H1 (cell line): ENCODE data around the gene MAP4K1. TPM values are rescaled to one million over a fixed set of nuclear protein-coding genes. Genes with fewer than 3 reads are reported as not detected.

Experiments used
- CREB1 ChIP-seq: IDR thresholded peaks from 2 replicates; pipeline ENCODE4 v1.6.1; 2012; ENCODE audit warnings: inconsistent platforms
- JUND ChIP-seq: IDR thresholded peaks from 2 replicates; pipeline ENCODE4 v1.6.1; 2011; ENCODE audit warnings: mild to moderate bottlenecking, improper control_type of control experiment, low read length
- KDM1A ChIP-seq: fragments of 200-600, 300-600 bp; sonication (generic); IDR thresholded peaks from 2 replicates; pipeline ENCODE4 v1.7.1; 2016; ENCODE audit warnings: mild to moderate bottlenecking, low read length, borderline replicate concordance
- NRF1 ChIP-seq: IDR thresholded peaks from 2 replicates; pipeline ENCODE4 v1.6.1; 2011; ENCODE audit warnings: mild to moderate bottlenecking, low read depth, low read length, improper control_type of control experiment
- POLR2A ChIP-seq, 2 experiments: IDR thresholded peaks; 1 replicate in 1 of 2; 2 replicates in 1 of 2; pipeline ENCODE4 v1.6.1; 2011; ENCODE audit warnings: low read depth in 2 of 2, low read length in 2 of 2, mild to moderate bottlenecking in 2 of 2; ENCODE audit errors: control extremely low read depth in 1 of 2
- SAP30 ChIP-seq: fragments of 300-600 bp; sonication (generic); IDR thresholded peaks from 2 replicates; pipeline ENCODE4 v1.7.1; 2012; ENCODE audit warnings: low read length, moderate library complexity, mild to moderate bottlenecking, inconsistent platforms; ENCODE audit not compliant: insufficient read depth, insufficient replicate concordance
- SIRT6 ChIP-seq: IDR thresholded peaks from one replicate; pipeline ENCODE4 v1.7.1; 2012; ENCODE audit warnings: low read length, inconsistent platforms
- TCF12 ChIP-seq: IDR thresholded peaks from 2 replicates; pipeline ENCODE4 v1.6.1; 2011; ENCODE audit warnings: low read depth, mild to moderate bottlenecking, low read length
- polyA plus RNA-seq, 7 experiments: library from polyadenylated mRNA; depleted of rRNA in 3 of 7; stranded (reverse) in 5 of 7; unstranded in 2 of 7; fragments of >200 nt in 5 of 7; fragments of 200-250 nt in 2 of 7; gene quantifications; 1 replicate in 5 of 7; 2 replicates in 1 of 7; 4 replicates in 1 of 7; pipeline versions ENCODE4 v1.2.1 to v1.2.3, GENCODE V29; 2011 to 2013; ENCODE audit warnings: missing spikeins in 2 of 7, mixed read lengths in 2 of 7
- total RNA-seq: library from RNA; stranded (reverse); fragmentation: NEBNext Ultra II Directional; extraction: Animal tissue kit (Norgen Biotek cat#: 25700); gene quantifications from 2 replicates; pipeline ENCODE4 v1.2.1, GENCODE V29; 2021
- TF ChIP-seq, protein P1 (sequence below): fragments of 300-600 bp; sonication (generic); IDR thresholded peaks from 2 replicates; pipeline ENCODE4 v1.7.1; 2012; ENCODE audit warnings: low read length, moderate library complexity, mild to moderate bottlenecking, inconsistent platforms; ENCODE audit not compliant: insufficient replicate concordance
- TF ChIP-seq, protein P2 (sequence below), 3 experiments: IDR thresholded peaks; 1 replicate in 2 of 3; 2 replicates in 1 of 3; pipeline versions ENCODE4 v1.5.1 to v1.6.1; 2011; ENCODE audit warnings: low read length in 3 of 3, mild to moderate bottlenecking in 3 of 3, inconsistent platforms in 2 of 3, low read depth in 1 of 3, moderate library complexity in 1 of 3; ENCODE audit not compliant: insufficient read depth in 1 of 3; ENCODE audit errors: control extremely low read depth in 1 of 3

MAP4K1 gene
- total and polyA plus RNA-seq, 2 of the 8 experiments (the other 6 are each of a cell fraction or from before 2014, with no cell fraction given) = 9.0 to 10.4 TPM

DNA sequence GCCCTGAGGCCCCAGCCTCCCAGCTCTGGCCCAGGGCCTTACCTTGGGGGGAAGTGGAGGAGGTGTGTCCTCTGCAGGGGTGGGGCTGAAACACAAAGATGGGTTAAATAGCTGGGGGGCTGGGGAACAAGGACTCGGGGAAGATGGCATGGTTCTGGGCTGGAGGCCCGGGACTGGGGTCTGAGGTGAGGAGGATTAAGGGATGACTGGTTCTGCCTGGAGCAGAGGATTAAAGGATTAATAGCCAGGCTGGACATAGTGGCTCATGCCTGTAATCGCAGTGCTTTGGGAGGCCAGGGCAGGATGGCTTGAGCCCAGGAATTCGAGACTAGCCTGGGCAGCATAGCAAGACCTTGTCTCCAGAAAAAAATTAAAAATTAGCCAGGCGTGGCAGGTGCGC lies 11.6 kb downstream of the MAP4K1 start (continued):
- TF ChIP-seq, protein P1, sequence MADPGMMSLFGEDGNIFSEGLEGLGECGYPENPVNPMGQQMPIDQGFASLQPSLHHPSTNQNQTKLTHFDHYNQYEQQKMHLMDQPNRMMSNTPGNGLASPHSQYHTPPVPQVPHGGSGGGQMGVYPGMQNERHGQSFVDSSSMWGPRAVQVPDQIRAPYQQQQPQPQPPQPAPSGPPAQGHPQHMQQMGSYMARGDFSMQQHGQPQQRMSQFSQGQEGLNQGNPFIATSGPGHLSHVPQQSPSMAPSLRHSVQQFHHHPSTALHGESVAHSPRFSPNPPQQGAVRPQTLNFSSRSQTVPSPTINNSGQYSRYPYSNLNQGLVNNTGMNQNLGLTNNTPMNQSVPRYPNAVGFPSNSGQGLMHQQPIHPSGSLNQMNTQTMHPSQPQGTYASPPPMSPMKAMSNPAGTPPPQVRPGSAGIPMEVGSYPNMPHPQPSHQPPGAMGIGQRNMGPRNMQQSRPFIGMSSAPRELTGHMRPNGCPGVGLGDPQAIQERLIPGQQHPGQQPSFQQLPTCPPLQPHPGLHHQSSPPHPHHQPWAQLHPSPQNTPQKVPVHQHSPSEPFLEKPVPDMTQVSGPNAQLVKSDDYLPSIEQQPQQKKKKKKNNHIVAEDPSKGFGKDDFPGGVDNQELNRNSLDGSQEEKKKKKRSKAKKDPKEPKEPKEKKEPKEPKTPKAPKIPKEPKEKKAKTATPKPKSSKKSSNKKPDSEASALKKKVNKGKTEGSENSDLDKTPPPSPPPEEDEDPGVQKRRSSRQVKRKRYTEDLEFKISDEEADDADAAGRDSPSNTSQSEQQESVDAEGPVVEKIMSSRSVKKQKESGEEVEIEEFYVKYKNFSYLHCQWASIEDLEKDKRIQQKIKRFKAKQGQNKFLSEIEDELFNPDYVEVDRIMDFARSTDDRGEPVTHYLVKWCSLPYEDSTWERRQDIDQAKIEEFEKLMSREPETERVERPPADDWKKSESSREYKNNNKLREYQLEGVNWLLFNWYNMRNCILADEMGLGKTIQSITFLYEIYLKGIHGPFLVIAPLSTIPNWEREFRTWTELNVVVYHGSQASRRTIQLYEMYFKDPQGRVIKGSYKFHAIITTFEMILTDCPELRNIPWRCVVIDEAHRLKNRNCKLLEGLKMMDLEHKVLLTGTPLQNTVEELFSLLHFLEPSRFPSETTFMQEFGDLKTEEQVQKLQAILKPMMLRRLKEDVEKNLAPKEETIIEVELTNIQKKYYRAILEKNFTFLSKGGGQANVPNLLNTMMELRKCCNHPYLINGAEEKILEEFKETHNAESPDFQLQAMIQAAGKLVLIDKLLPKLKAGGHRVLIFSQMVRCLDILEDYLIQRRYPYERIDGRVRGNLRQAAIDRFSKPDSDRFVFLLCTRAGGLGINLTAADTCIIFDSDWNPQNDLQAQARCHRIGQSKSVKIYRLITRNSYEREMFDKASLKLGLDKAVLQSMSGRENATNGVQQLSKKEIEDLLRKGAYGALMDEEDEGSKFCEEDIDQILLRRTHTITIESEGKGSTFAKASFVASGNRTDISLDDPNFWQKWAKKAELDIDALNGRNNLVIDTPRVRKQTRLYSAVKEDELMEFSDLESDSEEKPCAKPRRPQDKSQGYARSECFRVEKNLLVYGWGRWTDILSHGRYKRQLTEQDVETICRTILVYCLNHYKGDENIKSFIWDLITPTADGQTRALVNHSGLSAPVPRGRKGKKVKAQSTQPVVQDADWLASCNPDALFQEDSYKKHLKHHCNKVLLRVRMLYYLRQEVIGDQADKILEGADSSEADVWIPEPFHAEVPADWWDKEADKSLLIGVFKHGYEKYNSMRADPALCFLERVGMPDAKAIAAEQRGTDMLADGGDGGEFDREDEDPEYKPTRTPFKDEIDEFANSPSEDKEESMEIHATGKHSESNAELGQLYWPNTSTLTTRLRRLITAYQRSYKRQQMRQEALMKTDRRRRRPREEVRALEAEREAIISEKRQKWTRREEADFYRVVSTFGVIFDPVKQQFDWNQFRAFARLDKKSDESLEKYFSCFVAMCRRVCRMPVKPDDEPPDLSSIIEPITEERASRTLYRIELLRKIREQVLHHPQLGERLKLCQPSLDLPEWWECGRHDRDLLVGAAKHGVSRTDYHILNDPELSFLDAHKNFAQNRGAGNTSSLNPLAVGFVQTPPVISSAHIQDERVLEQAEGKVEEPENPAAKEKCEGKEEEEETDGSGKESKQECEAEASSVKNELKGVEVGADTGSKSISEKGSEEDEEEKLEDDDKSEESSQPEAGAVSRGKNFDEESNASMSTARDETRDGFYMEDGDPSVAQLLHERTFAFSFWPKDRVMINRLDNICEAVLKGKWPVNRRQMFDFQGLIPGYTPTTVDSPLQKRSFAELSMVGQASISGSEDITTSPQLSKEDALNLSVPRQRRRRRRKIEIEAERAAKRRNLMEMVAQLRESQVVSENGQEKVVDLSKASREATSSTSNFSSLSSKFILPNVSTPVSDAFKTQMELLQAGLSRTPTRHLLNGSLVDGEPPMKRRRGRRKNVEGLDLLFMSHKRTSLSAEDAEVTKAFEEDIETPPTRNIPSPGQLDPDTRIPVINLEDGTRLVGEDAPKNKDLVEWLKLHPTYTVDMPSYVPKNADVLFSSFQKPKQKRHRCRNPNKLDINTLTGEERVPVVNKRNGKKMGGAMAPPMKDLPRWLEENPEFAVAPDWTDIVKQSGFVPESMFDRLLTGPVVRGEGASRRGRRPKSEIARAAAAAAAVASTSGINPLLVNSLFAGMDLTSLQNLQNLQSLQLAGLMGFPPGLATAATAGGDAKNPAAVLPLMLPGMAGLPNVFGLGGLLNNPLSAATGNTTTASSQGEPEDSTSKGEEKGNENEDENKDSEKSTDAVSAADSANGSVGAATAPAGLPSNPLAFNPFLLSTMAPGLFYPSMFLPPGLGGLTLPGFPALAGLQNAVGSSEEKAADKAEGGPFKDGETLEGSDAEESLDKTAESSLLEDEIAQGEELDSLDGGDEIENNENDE = no peak
- no peak for TF ChIP-seq POLR2A (IDR thresholded peaks at IDR 0.05; ENCODE audit: control extremely low read depth in 1 of 2, low read depth in 2 of 2, low read length in 2 of 2)
- TF ChIP-seq SIRT6 = no peak
- no peak for TF ChIP-seq TCF12
- TF ChIP-seq CREB1 = no peak
- TF ChIP-seq KDM1A = no peak
- TF ChIP-seq, protein P2, sequence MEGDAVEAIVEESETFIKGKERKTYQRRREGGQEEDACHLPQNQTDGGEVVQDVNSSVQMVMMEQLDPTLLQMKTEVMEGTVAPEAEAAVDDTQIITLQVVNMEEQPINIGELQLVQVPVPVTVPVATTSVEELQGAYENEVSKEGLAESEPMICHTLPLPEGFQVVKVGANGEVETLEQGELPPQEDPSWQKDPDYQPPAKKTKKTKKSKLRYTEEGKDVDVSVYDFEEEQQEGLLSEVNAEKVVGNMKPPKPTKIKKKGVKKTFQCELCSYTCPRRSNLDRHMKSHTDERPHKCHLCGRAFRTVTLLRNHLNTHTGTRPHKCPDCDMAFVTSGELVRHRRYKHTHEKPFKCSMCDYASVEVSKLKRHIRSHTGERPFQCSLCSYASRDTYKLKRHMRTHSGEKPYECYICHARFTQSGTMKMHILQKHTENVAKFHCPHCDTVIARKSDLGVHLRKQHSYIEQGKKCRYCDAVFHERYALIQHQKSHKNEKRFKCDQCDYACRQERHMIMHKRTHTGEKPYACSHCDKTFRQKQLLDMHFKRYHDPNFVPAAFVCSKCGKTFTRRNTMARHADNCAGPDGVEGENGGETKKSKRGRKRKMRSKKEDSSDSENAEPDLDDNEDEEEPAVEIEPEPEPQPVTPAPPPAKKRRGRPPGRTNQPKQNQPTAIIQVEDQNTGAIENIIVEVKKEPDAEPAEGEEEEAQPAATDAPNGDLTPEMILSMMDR (IDR thresholded peaks at IDR 0.05; ENCODE audit: control extremely low read depth in 1 of 3, insufficient read depth in 1 of 3, low read depth in 1 of 3, low read length in 3 of 3) = no peak
- TF ChIP-seq JUND = no peak
- no peak for TF ChIP-seq NRF1
- TF ChIP-seq SAP30 = no peak
